Gastrocnemius medialis (tissue), 4 donors: ENCODE results near the gene KCNIP3. TPM values are rescaled to one million over a fixed set of nuclear protein-coding genes. Genes with fewer than 3 reads are reported as not detected.
A peak's percentile ranks its signal among the peaks of the same experiment; 100 is the strongest.

Experiments used
- ATAC-seq, 2 donors: fragments of 150-250 bp; one replicate each; pipeline ENCODE4 v1.9.1; 2016
- DNase-seq, 2 donors: peaks; one replicate each; pipeline ENCODE4 v3.0.0-alpha.2; 2019
- H3K27ac ChIP-seq, 4 donors: fragments of 200-600 bp; sonication (generic); 1 replicate in 1 of 4; 2 replicates in 3 of 4; pipeline ENCODE4 v1.5.1; 2016 to 2018; ENCODE audit warnings: mild to moderate bottlenecking in 2 of 4, moderate library complexity in 1 of 4
- H3K27me3 ChIP-seq, 3 donors: fragments of 200-600 bp; sonication (generic) in 2 of 3; 1 replicate in 1 of 3; 2 replicates in 2 of 3; pipeline versions ENCODE4 v1.5.1 to v1.6.0; 2016 to 2019; ENCODE audit warnings: mild to moderate bottlenecking in 1 of 3, moderate library complexity in 1 of 3
- H3K36me3 ChIP-seq, 2 donors: fragments of 200-600 bp; sonication (generic) in 1 of 2; one replicate each; pipeline ENCODE4 v1.5.1; 2017 to 2018
- H3K4me1 ChIP-seq, 2 donors: fragments of 200-600 bp; sonication (generic) in 1 of 2; one replicate each; pipeline ENCODE4 v1.5.1; 2016 to 2017; ENCODE audit warnings: mild to moderate bottlenecking in 2 of 2
- H3K4me3 ChIP-seq, 4 donors: fragments of 200-600 bp; sonication (generic) in 3 of 4; 1 replicate in 1 of 4; 2 replicates in 3 of 4; pipeline ENCODE4 v1.5.1; 2016 to 2019; ENCODE audit warnings: mild to moderate bottlenecking in 2 of 4
- H3K9me3 ChIP-seq, 3 donors: fragments of 200-600 bp; sonication (generic) in 2 of 3; 1 replicate in 1 of 3; 2 replicates in 2 of 3; pipeline ENCODE4 v1.5.1; 2016 to 2019
- CTCF ChIP-seq, 5 experiments: fragments of 450-650 bp in 3 of 5; fragments of 200-600 bp in 2 of 5; sonication (generic) in 2 of 5; IDR thresholded peaks in 4 of 5; conservative IDR thresholded peaks in 1 of 5; 1 replicate in 4 of 5; 2 replicates in 1 of 5; pipeline ENCODE4 v1.5.1; 2016 to 2019; ENCODE audit warnings: antibody characterized with exemption in 5 of 5, mild to moderate bottlenecking in 3 of 5, moderate library complexity in 3 of 5
- POLR2A ChIP-seq, 2 donors: fragments of 450-650 bp; IDR thresholded peaks; one replicate each; pipeline ENCODE4 v1.6.1; 2017; ENCODE audit warnings: antibody characterized with exemption in 2 of 2, mild to moderate bottlenecking in 2 of 2, moderate library complexity in 2 of 2
- in situ Hi-C, 4 donors: fragments of 200-750 bp; cut with MboI; loops; one replicate each; pipeline versions ENCODE4 v1.15.0 to v1.8.0; 2017; ENCODE audit warnings: low sequenced_read_pairs in 4 of 4
- intact Hi-C: fragments of 100-400 bp; cut with DNase I; formaldehyde crosslinking; loops from one replicate; pipeline ENCODE4 v1.15.1; 2023; ENCODE audit warnings: low total_unique reads
- total RNA-seq, 4 donors: library from RNA; depleted of rRNA; stranded (reverse); fragments of >200 nt; gene quantifications; one replicate each; pipeline versions ENCODE4 v1.1.0 to v1.2.3, GENCODE V29; 2016

KCNIP3 gene
- total RNA-seq, 4 donors from 2014 or later, result 0.55 to 2.9 (median 1.0) TPM

DNA sequence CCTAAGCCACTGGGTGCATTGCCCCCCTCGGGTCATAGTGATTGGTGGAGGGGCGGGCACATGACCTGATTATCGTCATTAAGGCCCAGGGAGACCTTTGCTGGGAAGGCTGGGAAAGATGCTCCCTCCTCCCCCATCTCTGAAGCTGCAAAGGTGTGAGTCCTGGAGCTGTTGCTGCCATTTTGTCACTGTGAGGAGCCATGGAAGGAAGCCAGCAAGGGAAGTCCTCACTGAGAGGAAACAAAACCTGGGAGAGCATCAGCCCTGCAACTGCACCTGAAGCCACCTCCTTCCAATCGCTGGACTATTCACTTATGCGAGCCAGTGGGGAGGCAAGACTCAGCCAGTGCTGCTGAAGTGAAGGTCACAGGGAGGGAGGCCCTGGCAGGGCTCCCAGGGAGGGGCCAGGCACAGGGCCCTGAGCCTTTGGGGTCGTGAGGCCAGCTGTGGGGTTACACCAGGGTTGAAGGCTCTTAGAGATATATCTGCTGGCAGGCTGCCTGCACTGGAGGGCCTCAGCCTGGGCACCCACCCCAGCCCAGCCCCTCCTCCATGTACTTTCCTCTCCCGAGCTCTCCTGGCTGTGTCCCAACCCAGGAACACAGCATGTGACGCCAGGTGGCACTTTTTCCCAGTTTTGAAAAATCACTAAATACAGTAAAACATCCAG is 94.6 kb downstream of the KCNIP3 start:
- Histone ChIP-seq H3K4me3 (no peak overlapping the region), H3K4me1 (no peaks in the 10 kb centered on the region), H3K27me3 (no peaks in the 10 kb centered on the region), H3K36me3 (no peaks in the 10 kb centered on the region), H3K27ac (no peak overlapping the region), H3K9me3 (no peaks in the 10 kb centered on the region)
- in situ Hi-C loops, result no loop called here
- peak in 1 of 2 donors; percentile 9 for DNase-seq
- no peak for ATAC-seq
- TF ChIP-seq CTCF (IDR thresholded peaks at IDR 0.05 in 4 of 5, conservative IDR thresholded peaks at IDR 0.05 in 1 of 5) (no peak), POLR2A (IDR thresholded peaks at IDR 0.05) (no peak)
- intact Hi-C loops, result no loop called here

DNA sequence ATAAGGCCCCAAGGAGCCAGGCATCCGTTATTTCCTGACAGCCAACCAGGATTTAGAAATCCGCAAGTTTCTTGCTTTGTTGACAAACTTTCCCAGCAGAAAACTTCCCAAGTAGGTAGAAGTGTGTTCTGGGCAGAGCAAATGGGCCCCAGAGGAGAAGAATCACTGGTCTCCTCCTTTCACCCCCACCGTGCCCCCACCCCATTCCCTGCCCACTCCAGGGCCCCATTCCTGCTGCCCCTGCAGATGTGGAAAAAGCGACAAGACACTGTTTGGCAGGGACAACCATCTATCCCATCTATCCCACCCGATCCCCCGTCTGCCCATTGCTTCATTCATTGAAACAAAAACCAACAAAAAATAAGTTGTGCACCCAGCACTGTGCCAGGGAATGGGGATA is 95.2 kb downstream of the KCNIP3 start:
- intact Hi-C loops (no loop called here), in situ Hi-C loops (no loop called here)
- Histone ChIP-seq H3K27me3 (no peaks in the 10 kb centered on the region), H3K9me3 (no peaks in the 10 kb centered on the region), H3K4me3 (no peak overlapping the region), H3K27ac (no peak overlapping the region), H3K4me1 (no peaks in the 10 kb centered on the region), H3K36me3 (no peaks in the 10 kb centered on the region)
- DNase-seq (peak in 1 of 2 donors; percentile 1), ATAC-seq (no peak)
- TF ChIP-seq POLR2A (IDR thresholded peaks at IDR 0.05) (no peak), CTCF (IDR thresholded peaks at IDR 0.05 in 4 of 5, conservative IDR thresholded peaks at IDR 0.05 in 1 of 5) (no peak)

DNA sequence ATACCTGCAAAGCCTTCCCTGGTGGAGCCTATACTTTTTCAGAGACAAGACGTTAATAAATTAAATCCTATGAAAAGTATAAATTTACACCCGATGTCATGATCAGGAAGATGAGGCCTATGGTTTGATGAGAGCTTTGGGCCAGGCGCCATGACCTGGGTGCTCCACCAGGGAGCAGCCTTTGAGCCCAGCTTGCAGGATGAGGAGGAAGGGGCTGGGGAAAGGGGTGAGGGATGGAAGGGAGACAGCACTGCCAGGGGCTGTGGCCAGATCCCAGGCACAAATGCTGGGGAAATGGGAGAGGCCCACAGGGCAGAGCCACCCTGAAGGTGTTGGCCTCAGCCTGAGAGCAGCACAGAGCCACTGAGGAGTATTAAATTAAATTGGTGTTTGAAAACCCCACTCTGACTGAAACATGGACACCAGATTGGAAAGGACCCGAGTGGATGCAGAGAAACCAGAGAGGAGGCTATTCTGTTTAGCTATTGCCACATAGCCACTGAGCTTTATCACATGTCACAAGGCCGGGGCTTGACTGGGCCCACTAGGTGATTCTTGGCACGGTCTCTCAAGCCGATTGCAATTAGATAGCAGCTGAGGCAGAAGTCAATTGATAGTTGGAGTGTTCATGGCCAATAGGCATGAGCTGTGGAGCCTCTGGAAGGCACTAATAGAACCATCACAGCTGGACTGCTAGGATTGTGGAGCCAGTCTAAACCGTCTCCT is 95.7 kb downstream of the KCNIP3 start:
- H3K4me3 ChIP-seq, result no peak overlapping the region
- DNase-seq (no peak), ATAC-seq (no peak)
- no peaks in the 10 kb centered on the region for H3K27me3 ChIP-seq
- H3K27ac ChIP-seq, result no peak overlapping the region
- H3K36me3 ChIP-seq, result no peaks in the 10 kb centered on the region
- H3K9me3 ChIP-seq, result no peaks in the 10 kb centered on the region
- no peak for TF ChIP-seq CTCF (IDR thresholded peaks at IDR 0.05 in 4 of 5, conservative IDR thresholded peaks at IDR 0.05 in 1 of 5)
- no peak for TF ChIP-seq POLR2A (IDR thresholded peaks at IDR 0.05)
- in situ Hi-C loops (no loop called here), intact Hi-C loops (no loop called here)
- no peaks in the 10 kb centered on the region for H3K4me1 ChIP-seq

DNA sequence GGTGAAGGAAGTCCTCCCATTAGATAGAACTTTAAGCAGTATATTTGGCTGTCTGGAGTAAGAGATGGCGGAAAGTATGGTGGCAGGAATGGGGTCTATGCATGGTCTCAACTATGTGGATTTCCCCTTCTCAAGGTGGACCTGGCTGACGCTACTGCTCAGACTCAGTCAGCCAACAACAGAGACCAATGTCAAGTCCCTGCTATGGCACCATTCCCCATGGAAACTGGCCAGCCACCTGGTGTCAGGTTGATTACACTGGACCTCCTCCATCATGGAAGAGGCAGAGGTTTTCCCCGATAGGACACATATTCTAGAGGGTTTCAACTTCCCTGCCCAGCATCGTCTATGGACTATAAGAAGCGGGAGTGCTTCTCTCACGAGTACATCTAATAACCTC is 96.8 kb downstream of the KCNIP3 start:
- in situ Hi-C loops, result no loop called here

More for the DNA sequence above, 96.8 kb downstream of the KCNIP3 start:
- Histone ChIP-seq H3K9me3 (no peaks in the 10 kb centered on the region), H3K4me1 (no peaks in the 10 kb centered on the region), H3K27me3 (no peaks in the 10 kb centered on the region), H3K36me3 (no peaks in the 10 kb centered on the region), H3K4me3 (no peak overlapping the region), H3K27ac (no peak overlapping the region)
- intact Hi-C loops, result no loop called here
- no peak for TF ChIP-seq CTCF (IDR thresholded peaks at IDR 0.05 in 4 of 5, conservative IDR thresholded peaks at IDR 0.05 in 1 of 5)
- no peak for TF ChIP-seq POLR2A (IDR thresholded peaks at IDR 0.05)
- no peak for DNase-seq
- ATAC-seq, result no peak
